Lung (tissue), 12 donors: ENCODE results near the gene SND1. TPM values are rescaled to one million over a fixed set of nuclear protein-coding genes. Genes with fewer than 3 reads are reported as not detected.

Experiments used
- ATAC-seq: fragments of 200-7000 bp; cut with Tn5 transposase; one replicate; pipeline ENCODE4 v1.9.1; 2020; ENCODE audit warnings: moderate number of reproducible peaks; ENCODE audit not compliant: insufficient read depth, low FRiP score
- DNase-seq, 3 donors: peaks; one replicate each; pipeline ENCODE4 v3.0.0-alpha.2; 2013 to 2017
- H3K27ac ChIP-seq, 2 donors: one replicate each; pipeline ENCODE4 v1.5.1; 2013; ENCODE audit warnings: mild to moderate bottlenecking in 2 of 2, moderate library complexity in 2 of 2, control low read depth in 1 of 2, inconsistent platforms in 1 of 2, low read depth in 1 of 2, low read length in 1 of 2
- H3K27me3 ChIP-seq, 3 donors: one replicate each; pipeline ENCODE4 v1.5.1; 2013; ENCODE audit warnings: low read length in 2 of 3; ENCODE audit not compliant: control insufficient read depth in 3 of 3, insufficient read depth in 3 of 3
- H3K36me3 ChIP-seq, 4 donors: one replicate each; pipeline ENCODE4 v1.5.1; 2013; ENCODE audit warnings: low read length in 4 of 4, mild to moderate bottlenecking in 1 of 4, moderate library complexity in 1 of 4; ENCODE audit not compliant: control insufficient read depth in 4 of 4, insufficient read depth in 4 of 4
- H3K4me1 ChIP-seq, 5 donors: one replicate each; pipeline ENCODE4 v1.5.1; 2013; ENCODE audit warnings: low read length in 5 of 5, mild to moderate bottlenecking in 2 of 5, moderate library complexity in 1 of 5; ENCODE audit not compliant: control insufficient read depth in 5 of 5, insufficient read depth in 5 of 5
- H3K4me3 ChIP-seq: one replicate; pipeline ENCODE4 v1.5.1; 2013; ENCODE audit warnings: mild to moderate bottlenecking, control low read depth, moderate library complexity
- H3K9ac ChIP-seq, 2 donors: one replicate each; pipeline ENCODE4 v1.5.1; 2013; ENCODE audit warnings: low read length in 2 of 2, control low read depth in 1 of 2; ENCODE audit not compliant: insufficient read depth in 1 of 2
- H3K9me3 ChIP-seq, 4 donors: one replicate each; pipeline ENCODE4 v1.5.1; 2013; ENCODE audit warnings: low read length in 3 of 4, mild to moderate bottlenecking in 1 of 4, moderate library complexity in 1 of 4; ENCODE audit not compliant: control insufficient read depth in 4 of 4, insufficient read depth in 3 of 4
- CTCF ChIP-seq: IDR thresholded peaks from 2 replicates; pipeline ENCODE4 v1.5.1; 2012; ENCODE audit warnings: mild to moderate bottlenecking; ENCODE audit errors: control extremely low read depth, extremely low read depth
- WGBS, 2 donors: extraction: QIAGEN DNeasy Blood & Tissue Kit; methylation state at CpG; one replicate each; pipeline ENCODE4 v1.1.7; 2013; 5-methylcytosine and 5-hydroxymethylcytosine counted together
- polyA plus RNA-seq, 2 donors: library from polyadenylated mRNA; stranded (reverse); fragments of 200-250 nt; gene quantifications; one replicate each; pipeline ENCODE4 v1.2.1, GENCODE V29; 2013
- total RNA-seq, 2 donors: library from RNA; depleted of rRNA in 1 of 2; stranded (reverse); fragments of >200 nt in 1 of 2; gene quantifications; one replicate each; pipeline ENCODE4 v1.2.1, GENCODE V29; 2014 to 2021
- donor health status: control.
- donor health status: control.
- donor health status: Bipolar disorder and iron deficiency.
- donor health status: healthy.
- donor health status: DM: yes; HTN: yes; CAD: no.

Gene SND1
- total and polyA plus RNA-seq, 4 donors: 94.5 to 210 (median 137) TPM

GRCh38 chr7:128041203-128041602, 389.2 kb downstream of the SND1 start:
- no peak for DNase-seq
- WGBS, 2 donors: 73 to 75% methylated on average over 7 of the region's 7 CpGs
- no peaks in the 10 kb centered on the region for H3K4me1 ChIP-seq
- H3K27ac ChIP-seq: no peak overlapping the region
- no peaks in the 10 kb centered on the region for H3K27me3 ChIP-seq
- no peak for TF ChIP-seq CTCF
- no peak for ATAC-seq
- no peak overlapping the region for H3K9ac ChIP-seq
- H3K4me3 ChIP-seq: no peak overlapping the region
- H3K36me3 ChIP-seq: peaks cover 0 to 4% (median 0%) of the 10 kb centered on the region in 4 donors
- H3K9me3 ChIP-seq: no peaks in the 10 kb centered on the region

DNA sequence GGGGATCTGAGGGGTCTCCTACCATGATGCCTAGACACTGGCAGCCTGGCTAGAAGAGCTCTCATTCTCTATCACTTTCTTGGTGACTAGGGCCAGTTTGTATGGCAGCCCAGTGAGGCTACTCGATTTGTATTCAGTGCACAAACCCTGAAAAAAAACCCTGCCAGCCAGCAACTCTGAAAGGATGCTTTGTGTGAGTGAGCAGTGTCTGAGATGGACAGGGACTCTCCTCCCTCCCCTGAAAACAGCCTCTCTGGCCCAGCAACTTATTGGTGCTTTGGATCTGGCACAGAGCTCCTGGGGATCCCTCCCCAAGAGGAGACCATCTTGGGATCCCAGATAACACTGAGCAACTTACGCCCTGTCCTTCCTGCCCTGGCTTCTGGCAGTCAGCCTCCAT, 390.0 kb downstream of the SND1 start:
- WGBS, 2 donors: 87 to 89% methylated on average over 2 of the region's 2 CpGs
- no peak for DNase-seq
- H3K9me3 ChIP-seq: no peaks in the 10 kb centered on the region

DNA sequence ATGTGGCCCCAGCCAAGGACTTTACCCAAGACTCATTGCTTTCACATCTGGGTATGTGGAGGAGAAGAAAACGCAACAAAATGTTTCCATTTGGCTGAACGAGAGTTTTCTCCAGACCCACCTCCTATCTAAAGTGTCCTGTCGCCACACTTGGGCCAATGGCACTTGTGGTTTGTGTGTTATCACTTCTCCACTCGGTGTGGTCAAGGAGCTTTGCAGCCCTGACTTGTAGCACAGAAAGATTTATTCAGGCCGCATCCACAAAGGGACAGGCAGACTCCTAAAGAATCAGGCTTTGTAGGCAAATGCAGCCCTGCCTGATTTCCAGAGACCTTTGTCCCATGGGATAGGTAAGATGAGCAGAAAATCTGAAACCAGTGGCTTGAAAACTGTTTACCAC, 392.1 kb downstream of the SND1 start:
- 57 to 63% methylated on average over 5 of the region's 5 CpGs for WGBS, 2 donors
- no peak for ATAC-seq
- Histone ChIP-seq H3K27me3 (no peaks in the 10 kb centered on the region), H3K4me3 (no peak overlapping the region), H3K27ac (no peak overlapping the region), H3K9ac (no peak overlapping the region), H3K36me3 (peaks cover 0 to 4% (median 0%) of the 10 kb centered on the region in 4 donors), H3K9me3 (no peaks in the 10 kb centered on the region), H3K4me1 (no peaks in the 10 kb centered on the region)
- no peak for DNase-seq
- no peak for TF ChIP-seq CTCF

More for the DNA sequence above, 390.0 kb downstream of the SND1 start:
- Histone ChIP-seq H3K4me3 (no peak overlapping the region), H3K9ac (no peak overlapping the region), H3K4me1 (no peaks in the 10 kb centered on the region), H3K36me3 (peaks cover 0 to 4% (median 0%) of the 10 kb centered on the region in 4 donors), H3K27me3 (no peaks in the 10 kb centered on the region), H3K27ac (no peak overlapping the region)
- no peak for ATAC-seq
- TF ChIP-seq CTCF: no peak

- peaks cover 0 to 4% (median under 1%) of the 10 kb centered on the region in 4 donors for H3K36me3 ChIP-seq
- H3K4me1 ChIP-seq: no peaks in the 10 kb centered on the region
- 82 to 90% methylated on average over 1 of the region's 1 CpG for WGBS, 2 donors
- TF ChIP-seq CTCF: no peak
- ATAC-seq (no peak), DNase-seq (no peak)
- H3K27me3 ChIP-seq: no peaks in the 10 kb centered on the region
- H3K27ac ChIP-seq: no peak overlapping the region
- no peak overlapping the region for H3K9ac ChIP-seq
- no peak overlapping the region for H3K4me3 ChIP-seq
- H3K9me3 ChIP-seq: no peaks in the 10 kb centered on the region
Observed at GRCh38 chr7:128045158-128045557, 393.2 kb downstream of the SND1 start.
